Body of pancreas (tissue), 4 donors: Measurements from ENCODE around the gene SRSF6. TPM values are rescaled to one million over a fixed set of nuclear protein-coding genes. Genes with fewer than 3 reads are reported as not detected.

Experiments
- ATAC-seq: fragments of 150-250 bp; one replicate; pipeline ENCODE4 v1.9.1; 2016
- DNase-seq, 4 donors: peaks; one replicate each; pipeline ENCODE4 v3.0.0-alpha.2; 2019
- H3K27ac ChIP-seq, 4 donors: fragments of 200-600 bp; sonication (generic); 1 replicate in 3 of 4; 2 replicates in 1 of 4; pipeline versions ENCODE4 v1.5.1 to v1.6.1; 2016 to 2019; ENCODE audit warnings: mild to moderate bottlenecking in 1 of 4, mixed read lengths in 1 of 4, moderate library complexity in 1 of 4
- H3K27me3 ChIP-seq, 2 donors: fragments of 200-600 bp; sonication (generic); one replicate each; pipeline ENCODE4 v1.6.0; 2016; ENCODE audit warnings: mild to moderate bottlenecking in 1 of 2
- H3K36me3 ChIP-seq, 2 donors: fragments of 200-600 bp; sonication (generic); replicated peaks in 1 of 2; 2 replicates each; pipeline ENCODE4 v1.5.1; 2016; ENCODE audit warnings: low read depth in 2 of 2; ENCODE audit not compliant: insufficient read depth in 1 of 2
- H3K4me1 ChIP-seq: fragments of 200-600 bp; sonication (generic); one replicate; pipeline ENCODE4 v1.6.0; 2016
- H3K4me3 ChIP-seq, 2 donors: fragments of 200-600 bp; sonication (generic); 1 replicate in 1 of 2; 2 replicates in 1 of 2; pipeline ENCODE4 v1.5.1; 2016 to 2019
- H3K9me3 ChIP-seq, 3 donors: fragments of 200-600 bp; sonication (generic); 1 replicate in 2 of 3; 2 replicates in 1 of 3; pipeline ENCODE4 v1.5.1; 2016
- POLR2A ChIP-seq, 3 donors: fragments of 450-650 bp; IDR thresholded peaks; one replicate each; pipeline ENCODE4 v1.6.1; 2016; ENCODE audit warnings: antibody characterized with exemption in 3 of 3, mild to moderate bottlenecking in 2 of 3
- WGBS, 2 donors: methylation state at CpG; one replicate each; pipeline ENCODE4 v1.1.5; 2017; 5-methylcytosine and 5-hydroxymethylcytosine counted together
- intact Hi-C: fragments of 100-400 bp; cut with DNase I; formaldehyde crosslinking; loops from one replicate; pipeline ENCODE4 v1.15.1; 2023
- total RNA-seq, 2 donors: library from RNA; depleted of rRNA; stranded (reverse); fragments of >200 nt; gene quantifications; one replicate each; pipeline ENCODE4 v1.1.0, GENCODE V29; 2016
- TF ChIP-seq, protein P1 (sequence below), 7 experiments: fragments of 450-650 bp in 4 of 7; fragments of 200-600 bp in 3 of 7; sonication (generic) in 3 of 7; IDR thresholded peaks; one replicate each; pipeline ENCODE4 v1.5.1; 2016 to 2019; ENCODE audit warnings: antibody characterized with exemption in 7 of 7

SRSF6 gene
- total RNA-seq, result 10 to 100 TPM; 58.4 to 90.6 TPM

GRCh38 chr20:43457640-43458421, at the start of gene SRSF6:
Gene SRSF6 (plus strand): TSS chr20:43457896. CDS start chr20:43458034, 138 bp downstream.
- intact Hi-C loops, result no loop called here
- TF ChIP-seq, protein P1, sequence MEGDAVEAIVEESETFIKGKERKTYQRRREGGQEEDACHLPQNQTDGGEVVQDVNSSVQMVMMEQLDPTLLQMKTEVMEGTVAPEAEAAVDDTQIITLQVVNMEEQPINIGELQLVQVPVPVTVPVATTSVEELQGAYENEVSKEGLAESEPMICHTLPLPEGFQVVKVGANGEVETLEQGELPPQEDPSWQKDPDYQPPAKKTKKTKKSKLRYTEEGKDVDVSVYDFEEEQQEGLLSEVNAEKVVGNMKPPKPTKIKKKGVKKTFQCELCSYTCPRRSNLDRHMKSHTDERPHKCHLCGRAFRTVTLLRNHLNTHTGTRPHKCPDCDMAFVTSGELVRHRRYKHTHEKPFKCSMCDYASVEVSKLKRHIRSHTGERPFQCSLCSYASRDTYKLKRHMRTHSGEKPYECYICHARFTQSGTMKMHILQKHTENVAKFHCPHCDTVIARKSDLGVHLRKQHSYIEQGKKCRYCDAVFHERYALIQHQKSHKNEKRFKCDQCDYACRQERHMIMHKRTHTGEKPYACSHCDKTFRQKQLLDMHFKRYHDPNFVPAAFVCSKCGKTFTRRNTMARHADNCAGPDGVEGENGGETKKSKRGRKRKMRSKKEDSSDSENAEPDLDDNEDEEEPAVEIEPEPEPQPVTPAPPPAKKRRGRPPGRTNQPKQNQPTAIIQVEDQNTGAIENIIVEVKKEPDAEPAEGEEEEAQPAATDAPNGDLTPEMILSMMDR (IDR thresholded peaks at IDR 0.05), result peak in 1 of 7 experiments; percentile 1
- peak; percentile 98 to 99 (median 99) for TF ChIP-seq POLR2A (IDR thresholded peaks at IDR 0.05)
- no peaks in the 10 kb centered on the region for H3K27me3 ChIP-seq
- H3K27ac ChIP-seq, result peak within 1 kb of the TSS; percentile 98 to 100 (median 99)
- H3K4me1 ChIP-seq, result peaks cover 43% of the 10 kb centered on the region
- peak; percentile 95 for ATAC-seq
- WGBS, 2 donors, result 1% methylated on average over 23 to 92 of the region's 101 CpGs
- no peaks in the 10 kb centered on the region for H3K9me3 ChIP-seq
- H3K4me3 ChIP-seq, result peak within 1 kb of the TSS; percentile 50 to 73
- H3K36me3 ChIP-seq, result peaks cover 11 to 13% of the 10 kb centered on the region in 2 donors
- peak; percentile 94 to 97 (median 96) for DNase-seq

DNA sequence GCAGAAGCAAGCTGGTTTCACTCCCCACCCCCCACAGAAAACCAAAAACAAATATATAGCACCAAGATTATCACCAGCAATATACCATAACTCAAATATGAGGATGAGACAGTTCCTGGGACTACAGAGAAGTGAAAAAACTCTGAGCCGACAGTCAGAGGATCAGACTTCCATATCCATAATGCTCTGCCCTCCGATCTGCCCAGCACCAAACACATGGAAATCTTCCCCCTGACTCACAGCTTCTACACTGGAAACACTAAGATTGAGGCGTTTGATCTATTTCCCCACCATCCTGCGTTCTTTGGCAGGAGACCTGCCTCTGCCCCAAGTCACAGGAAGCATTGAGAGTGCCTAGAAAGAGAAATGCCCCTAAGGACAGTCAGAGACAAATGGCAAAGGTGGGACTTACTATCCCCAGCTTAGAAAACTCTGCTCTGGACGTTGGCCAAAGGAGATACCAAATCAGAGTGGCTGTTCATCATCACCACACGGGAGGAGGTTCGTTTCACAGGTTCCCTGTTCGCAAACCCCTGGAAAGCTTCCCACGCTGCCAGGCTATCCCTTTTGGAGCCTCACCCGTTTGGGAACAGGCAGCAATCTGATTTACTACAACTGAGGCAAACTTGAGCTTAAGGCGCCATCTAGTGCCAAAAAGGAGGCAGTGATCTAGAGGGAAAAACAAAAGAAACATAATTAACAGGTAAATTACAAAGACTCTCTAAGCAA, 48.7 kb upstream of the SRSF6 start:
- DNase-seq (no peak), ATAC-seq (no peak)
- WGBS, 2 donors, result 22 to 30% methylated on average over 11 of the region's 11 CpGs
- TF ChIP-seq, protein P1 (IDR thresholded peaks at IDR 0.05), result peak in 3 of 7 experiments; percentile 15 to 31 (median 27)
- TF ChIP-seq POLR2A (IDR thresholded peaks at IDR 0.05), result no peak
- H3K4me1 ChIP-seq, result no peaks in the 10 kb centered on the region
- H3K4me3 ChIP-seq, result no peak overlapping the region
- H3K27ac ChIP-seq, result no peak overlapping the region
- no peaks in the 10 kb centered on the region for H3K36me3 ChIP-seq
- intact Hi-C loops, result no loop called here
- H3K9me3 ChIP-seq, result peaks cover 0 to 19% (median 0%) of the 10 kb centered on the region in 3 donors
- H3K27me3 ChIP-seq, result no peaks in the 10 kb centered on the region

DNA sequence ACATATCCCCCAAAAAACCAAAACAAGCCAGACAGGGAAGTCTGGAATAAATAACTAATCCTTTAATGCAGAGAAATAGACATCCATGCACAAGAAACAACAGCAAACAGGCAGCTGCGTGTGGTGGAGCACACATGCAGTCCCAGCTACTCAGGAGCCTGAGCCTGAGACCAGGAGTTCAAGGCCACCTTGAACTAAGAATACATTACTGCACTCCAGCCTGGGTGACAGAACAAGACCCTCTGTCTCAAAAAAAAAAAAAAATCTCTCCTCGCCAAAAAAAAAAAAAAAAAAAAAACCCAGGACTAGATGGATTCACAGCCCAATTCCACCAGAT, 48.2 kb upstream of the SRSF6 start:
- ATAC-seq (no peak), DNase-seq (no peak)
- H3K27me3 ChIP-seq, result no peaks in the 10 kb centered on the region
- no peak overlapping the region for H3K27ac ChIP-seq
- H3K4me1 ChIP-seq, result no peaks in the 10 kb centered on the region
- H3K36me3 ChIP-seq, result no peaks in the 10 kb centered on the region
- no peak overlapping the region for H3K4me3 ChIP-seq
- 50 to 87% methylated on average over 2 of the region's 2 CpGs for WGBS, 2 donors
- intact Hi-C loops, result no loop called here
- TF ChIP-seq, protein P1 (IDR thresholded peaks at IDR 0.05), result no peak
- no peak for TF ChIP-seq POLR2A (IDR thresholded peaks at IDR 0.05)
- peaks cover 0 to 19% (median 0%) of the 10 kb centered on the region in 3 donors for H3K9me3 ChIP-seq

DNA sequence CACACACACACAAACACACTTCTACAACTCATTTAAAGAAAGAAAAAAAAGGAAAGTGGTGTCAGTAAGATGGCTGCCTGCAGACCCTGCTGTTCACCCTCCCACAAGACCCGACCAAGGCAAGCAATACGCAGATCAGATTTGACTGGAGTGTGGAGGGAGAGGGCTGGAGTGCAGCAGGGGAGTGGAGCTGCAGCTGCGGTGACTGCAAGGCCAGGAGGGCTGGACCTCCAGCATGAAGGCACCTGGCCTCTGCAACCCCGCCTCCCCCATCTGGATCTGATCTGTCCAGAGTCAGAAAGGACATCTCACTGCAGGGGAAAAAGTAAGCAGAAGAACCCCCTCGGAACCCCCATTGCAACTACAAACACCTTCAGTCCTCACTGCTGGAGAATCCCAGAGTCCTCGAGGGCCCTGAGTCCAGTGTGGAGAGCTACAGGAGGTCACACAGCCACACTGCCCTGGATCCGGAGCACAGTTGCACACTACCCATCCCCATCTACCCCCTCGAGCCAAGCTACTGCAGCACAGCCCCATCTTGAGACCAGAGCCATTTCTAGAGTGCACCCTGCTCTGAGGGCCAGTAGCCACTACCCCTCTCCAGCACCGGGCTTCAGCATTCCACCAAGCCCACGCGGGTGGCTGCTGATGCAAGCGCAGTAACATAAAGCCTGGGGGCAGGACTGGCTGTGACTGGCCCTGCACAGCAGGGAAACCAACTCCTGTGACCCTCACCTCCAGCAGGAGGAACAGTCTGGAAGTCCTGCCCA, 41.9 kb upstream of the SRSF6 start:
- Histone ChIP-seq H3K4me1 (no peaks in the 10 kb centered on the region), H3K36me3 (no peaks in the 10 kb centered on the region), H3K9me3 (peaks cover 0 to 17% (median 0%) of the 10 kb centered on the region in 3 donors), H3K4me3 (no peak overlapping the region), H3K27ac (no peak overlapping the region), H3K27me3 (no peaks in the 10 kb centered on the region)
- DNase-seq (no peak), ATAC-seq (no peak)
- intact Hi-C loops, result no loop called here
- TF ChIP-seq, protein P1 (IDR thresholded peaks at IDR 0.05), result no peak
- TF ChIP-seq POLR2A (IDR thresholded peaks at IDR 0.05), result no peak
- WGBS, 2 donors, result 63 to 67% methylated on average over 11 to 12 of the region's 12 CpGs
